Activated gamma-delta T cell (primary cell): ENCODE measurements around the gene NKTR.
"Not testable (repeated sequence)": the region's sequence is repeated elsewhere in the genome, so short reads cannot be mapped to it uniquely, and the experiment has no call there.

Experiments used
- DNase-seq: peaks from one replicate; lab custom pipeline; 2025; lab: John Stamatoyannopoulos, UW
- total RNA-seq, 2 donors: gene quantifications; one replicate each; lab custom pipeline; 2026; lab: John Stamatoyannopoulos, UW

The NKTR gene
- total RNA-seq: 460 to 658 reads per million in 2 donors

GRCh38 chr3:42600111-42600957 lies at the start of gene NKTR:
Gene NKTR, plus strand, starts transcription at chr3:42600686. Its CDS starts 321 bp downstream, at chr3:42601007.
- peak; percentile 95 for DNase-seq

- DNase-seq: no peak
These were observed 47.7 kb upstream of the NKTR start for GRCh38 chr3:42552830-42553229.

- no peak for DNase-seq
These were observed 44.3 kb upstream of the NKTR start for GRCh38 chr3:42556089-42556632.

GRCh38 chr3:42556817-42557216 lies 43.7 kb upstream of the NKTR start:
- not testable (repeated sequence) for DNase-seq

GRCh38 chr3:42557854-42558253 lies 42.6 kb upstream of the NKTR start:
- no peak for DNase-seq

GRCh38 chr3:42562047-42562907 lies 38.2 kb upstream of the NKTR start:
- DNase-seq: no peak

GRCh38 chr3:42569593-42570142 lies 30.8 kb upstream of the NKTR start:
- DNase-seq: no peak

- DNase-seq: no peak
These were observed 28.2 kb upstream of the NKTR start for GRCh38 chr3:42572278-42572677.

GRCh38 chr3:42575137-42575741 lies 25.2 kb upstream of the NKTR start:
- DNase-seq: no peak

- DNase-seq: no peak
These were observed 22.4 kb upstream of the NKTR start for GRCh38 chr3:42578054-42578453.

GRCh38 chr3:42579346-42579745 lies 21.1 kb upstream of the NKTR start:
- not testable (repeated sequence) for DNase-seq

- no peak for DNase-seq
These were observed 19.1 kb upstream of the NKTR start for GRCh38 chr3:42581400-42581708.

- peak; percentile 94 for DNase-seq
These were observed 18.6 kb upstream of the NKTR start, which contains the start of gene SEC22C for GRCh38 chr3:42581709-42582473. Gene SEC22C, minus strand, starts transcription at chr3:42581967. Its CDS starts 12,921 bp downstream, at chr3:42569046.

- no peak for DNase-seq
These were observed 17.9 kb upstream of the NKTR start for GRCh38 chr3:42582474-42583070.

GRCh38 chr3:42588625-42589024 lies 11.9 kb upstream of the NKTR start:
- DNase-seq: no peak

GRCh38 chr3:42589382-42590109 lies 10.9 kb upstream of the NKTR start:
- DNase-seq: no peak

- no peak for DNase-seq
These were observed 9.3 kb upstream of the NKTR start for GRCh38 chr3:42590989-42591756.

- no peak for DNase-seq
These were observed 8.7 kb upstream of the NKTR start for GRCh38 chr3:42591811-42592210.

GRCh38 chr3:42593635-42594034 lies 6.9 kb upstream of the NKTR start:
- no peak for DNase-seq
